GM12892 (cell line): ENCODE results near the gene SFXN5.

Experiments
- DNase-seq: peaks from one replicate; pipeline ENCODE4 v3.0.0; 2011; ENCODE audit not compliant: insufficient read length
- FAIRE-seq: peaks from 2 replicates; lab custom pipeline; 2011; peaks lifted over from hg19 to GRCh38; lab: Jason Lieb, UNC
- POLR2A ChIP-seq: IDR thresholded peaks from 2 replicates; pipeline ENCODE4 v1.6.1; 2011; ENCODE audit warnings: low read depth, low read length, control low read depth
- POLR2AphosphoS5 ChIP-seq: IDR thresholded peaks from 2 replicates; pipeline ENCODE4 v1.6.1; 2011; ENCODE audit warnings: low read depth, low read length, control low read depth
- TAF1 ChIP-seq: IDR thresholded peaks from 2 replicates; pipeline ENCODE4 v1.6.1; 2011; ENCODE audit warnings: low read depth, mild to moderate bottlenecking, control low read depth, low read length, borderline replicate concordance

Gene SFXN5

DNA sequence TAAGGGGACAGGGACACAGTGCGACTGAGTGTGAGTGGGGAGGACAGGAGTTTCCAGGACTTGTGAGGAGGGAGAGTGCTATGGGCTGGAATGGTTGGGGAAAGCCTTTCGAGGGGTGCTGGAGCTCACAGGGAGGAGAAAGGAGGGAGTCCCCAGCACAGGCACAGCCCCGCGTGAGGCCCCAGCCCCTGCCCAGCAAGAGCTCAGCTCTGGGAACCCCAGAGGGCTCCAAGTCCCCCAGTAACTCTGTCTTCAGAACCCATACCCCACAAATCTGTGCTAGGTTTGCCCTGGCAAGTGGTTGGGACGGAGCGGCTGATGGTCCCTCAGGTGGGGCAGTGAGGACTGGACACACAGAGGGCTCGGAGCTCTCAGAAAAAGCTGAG, 75.4 kb downstream of the SFXN5 start:
- DNase-seq, result no peak
- TF ChIP-seq TAF1, result no peak
- no peak for TF ChIP-seq POLR2AphosphoS5
- TF ChIP-seq POLR2A, result no peak
- no peak for FAIRE-seq

DNA sequence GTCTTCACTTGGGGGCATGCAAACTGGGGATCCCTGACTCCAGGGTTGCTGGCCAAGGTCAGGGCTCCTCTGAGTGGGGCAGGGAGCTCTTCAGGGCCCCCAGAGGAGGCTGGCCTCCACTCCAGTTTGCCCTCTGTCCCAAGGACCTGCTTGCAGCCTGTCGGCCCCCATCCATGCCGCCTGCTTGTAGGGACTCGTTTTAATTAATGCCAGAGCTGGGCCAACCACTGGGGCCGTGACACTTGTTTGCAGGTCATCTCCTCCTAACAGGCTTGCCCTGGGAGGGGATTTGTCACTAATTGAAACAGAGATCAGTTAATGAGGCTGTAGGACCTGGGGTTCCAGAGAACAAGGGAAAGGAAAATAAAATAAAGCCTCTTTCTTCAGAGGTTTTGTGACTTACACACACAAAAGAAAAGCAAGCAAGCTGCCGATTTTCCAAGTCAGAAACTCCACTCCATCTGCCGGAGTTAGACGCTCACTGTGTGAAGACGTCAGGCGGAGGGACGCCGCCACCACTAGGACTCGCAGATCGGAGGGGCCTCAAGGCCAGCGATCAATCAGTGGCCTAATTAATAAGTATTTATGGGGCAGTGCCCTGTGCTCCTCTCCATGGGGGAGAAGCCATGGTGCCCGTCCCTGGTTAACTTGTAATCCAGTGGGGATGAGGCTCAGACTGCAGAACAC, 75.9 kb downstream of the SFXN5 start:
- no peak for DNase-seq
- FAIRE-seq, result no peak
- no peak for TF ChIP-seq POLR2AphosphoS5
- no peak for TF ChIP-seq TAF1
- TF ChIP-seq POLR2A, result no peak

DNA sequence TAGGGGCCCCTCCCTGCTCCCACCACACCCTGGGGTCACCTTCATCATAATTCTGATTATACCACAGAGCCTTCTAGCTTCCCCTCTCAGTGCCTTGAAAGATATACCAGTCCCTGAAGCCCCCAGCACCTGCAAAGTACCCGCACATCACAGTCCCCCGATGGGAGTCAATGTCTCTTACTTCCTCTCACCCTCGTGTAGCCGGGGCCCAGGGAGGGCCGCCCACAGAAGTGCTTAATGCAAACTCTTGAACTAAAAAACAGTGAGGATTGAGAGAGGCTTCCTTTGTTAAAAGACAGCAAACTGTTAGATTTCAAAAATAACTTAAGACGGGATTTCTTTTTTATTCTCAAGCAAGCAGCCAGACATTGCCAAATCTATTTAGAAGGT, 76.5 kb downstream of the SFXN5 start:
- DNase-seq (no peak), FAIRE-seq (no peak)
- no peak for TF ChIP-seq TAF1
- TF ChIP-seq POLR2AphosphoS5, result no peak
- TF ChIP-seq POLR2A, result no peak

DNA sequence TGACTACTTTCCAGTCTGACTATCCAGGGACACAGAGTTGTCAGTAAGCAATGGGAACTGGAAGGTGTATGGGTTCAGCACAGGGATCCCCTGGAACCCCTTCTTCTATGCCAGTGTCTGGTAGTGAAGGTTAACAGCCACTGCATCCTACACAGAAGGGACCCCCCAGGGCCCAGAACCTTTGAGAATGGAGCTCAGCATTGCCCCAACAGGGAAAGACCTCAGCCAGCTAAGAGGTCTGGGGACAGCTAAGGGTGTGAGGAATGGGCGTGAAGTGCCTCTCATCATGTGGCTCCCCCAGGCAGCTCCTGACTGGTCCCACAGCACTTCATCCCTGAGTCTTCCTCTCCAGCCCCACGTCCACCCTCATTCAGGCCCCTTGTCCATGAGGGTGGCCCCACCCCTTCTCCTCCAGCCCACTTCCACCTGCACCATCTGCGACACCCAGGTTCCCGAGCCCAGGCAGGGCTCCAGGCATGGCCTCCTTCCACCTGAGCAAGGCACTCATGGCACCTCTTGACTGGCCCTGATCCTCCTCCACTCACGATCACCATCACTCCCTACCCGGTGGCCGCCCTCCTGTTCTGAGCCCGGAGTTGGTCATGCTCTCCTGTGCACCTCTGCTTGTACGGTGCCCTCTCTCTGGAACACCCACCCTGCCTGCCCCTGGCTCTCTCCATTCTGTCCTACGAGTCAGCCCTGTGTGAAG, 77.1 kb downstream of the SFXN5 start:
- no peak for TF ChIP-seq POLR2AphosphoS5
- FAIRE-seq, result no peak
- no peak for DNase-seq

DNA sequence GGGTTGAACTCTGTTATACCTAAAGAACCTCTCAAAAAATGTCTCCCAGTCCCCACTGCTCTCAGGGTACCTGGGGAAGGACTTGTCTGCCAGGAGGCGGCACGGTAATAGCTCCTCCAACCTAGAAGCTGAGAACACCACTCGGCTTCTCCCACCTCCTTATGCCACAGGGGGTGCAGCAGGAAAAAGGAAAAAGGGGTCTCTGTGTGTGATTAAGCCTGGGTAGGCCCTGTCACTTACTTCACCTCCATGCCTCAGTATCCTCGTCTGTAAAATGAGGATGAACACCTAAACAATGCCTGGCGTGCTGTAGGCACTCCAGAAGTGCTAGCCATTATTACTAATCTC, 77.6 kb downstream of the SFXN5 start:
- FAIRE-seq (no peak), DNase-seq (no peak)
- TF ChIP-seq POLR2AphosphoS5 (no peak), TAF1 (no peak), POLR2A (no peak)

DNA sequence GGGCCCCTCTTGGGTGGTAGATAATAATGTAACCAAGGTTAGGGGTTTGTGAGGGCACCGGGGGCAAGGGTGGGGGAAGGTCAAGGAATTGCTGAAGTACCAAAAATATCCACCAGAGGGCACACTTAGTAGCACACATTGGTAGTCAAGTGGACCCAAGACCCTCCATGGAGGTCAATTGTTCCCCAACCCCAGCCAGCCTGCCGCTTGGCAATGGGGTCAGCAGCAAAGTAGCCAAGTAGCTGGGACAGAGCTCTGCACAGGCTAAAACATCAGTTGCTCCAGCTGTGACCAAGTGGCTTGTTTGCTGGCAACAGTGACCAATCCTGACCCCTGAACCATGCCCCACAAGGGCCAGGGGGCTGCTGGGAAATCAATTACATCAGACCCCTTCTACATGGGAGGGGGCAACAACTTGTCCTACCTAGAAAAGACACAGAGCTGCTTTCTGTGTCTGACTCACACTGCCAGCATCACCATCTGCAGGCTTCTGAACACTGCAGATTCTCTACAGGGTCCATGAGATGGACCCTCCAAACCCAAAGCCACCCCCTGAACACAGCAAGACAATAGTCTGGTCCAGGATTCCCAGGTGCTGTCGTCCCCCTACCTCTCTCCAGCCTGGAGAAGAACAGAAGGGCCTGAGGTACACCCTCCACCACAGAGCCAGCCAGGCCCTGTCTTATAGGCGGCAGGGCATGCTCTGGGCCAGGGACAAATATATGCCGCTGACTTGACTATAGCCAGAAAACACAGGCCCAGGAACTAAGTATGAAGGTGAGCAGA, 78.2 kb downstream of the SFXN5 start:
- FAIRE-seq (peak; percentile 82), DNase-seq (peak; percentile 62)
- no peak for TF ChIP-seq POLR2A
- TF ChIP-seq TAF1, result no peak
- no peak for TF ChIP-seq POLR2AphosphoS5

DNA sequence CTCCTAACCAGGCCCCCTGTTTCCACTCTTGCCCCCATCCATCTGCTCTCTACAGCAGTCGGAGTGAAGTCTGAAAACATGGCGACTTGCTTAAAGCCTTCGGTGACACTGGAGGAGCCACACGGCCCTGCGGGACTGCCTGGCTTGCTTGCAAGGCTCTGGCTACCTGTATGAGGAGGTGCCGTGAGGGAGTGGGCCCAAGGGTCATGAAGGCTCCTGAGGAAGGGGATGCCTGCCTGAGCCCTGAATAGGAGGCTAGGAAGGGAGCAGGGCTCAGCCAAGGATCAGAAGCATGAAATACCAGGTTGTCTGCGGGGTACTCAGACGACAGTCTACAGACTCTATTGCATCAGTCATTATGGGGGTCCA, 78.8 kb downstream of the SFXN5 start:
- DNase-seq, result no peak
- FAIRE-seq, result peak; percentile 36
- TF ChIP-seq POLR2A (no peak), POLR2AphosphoS5 (no peak), TAF1 (no peak)

DNA sequence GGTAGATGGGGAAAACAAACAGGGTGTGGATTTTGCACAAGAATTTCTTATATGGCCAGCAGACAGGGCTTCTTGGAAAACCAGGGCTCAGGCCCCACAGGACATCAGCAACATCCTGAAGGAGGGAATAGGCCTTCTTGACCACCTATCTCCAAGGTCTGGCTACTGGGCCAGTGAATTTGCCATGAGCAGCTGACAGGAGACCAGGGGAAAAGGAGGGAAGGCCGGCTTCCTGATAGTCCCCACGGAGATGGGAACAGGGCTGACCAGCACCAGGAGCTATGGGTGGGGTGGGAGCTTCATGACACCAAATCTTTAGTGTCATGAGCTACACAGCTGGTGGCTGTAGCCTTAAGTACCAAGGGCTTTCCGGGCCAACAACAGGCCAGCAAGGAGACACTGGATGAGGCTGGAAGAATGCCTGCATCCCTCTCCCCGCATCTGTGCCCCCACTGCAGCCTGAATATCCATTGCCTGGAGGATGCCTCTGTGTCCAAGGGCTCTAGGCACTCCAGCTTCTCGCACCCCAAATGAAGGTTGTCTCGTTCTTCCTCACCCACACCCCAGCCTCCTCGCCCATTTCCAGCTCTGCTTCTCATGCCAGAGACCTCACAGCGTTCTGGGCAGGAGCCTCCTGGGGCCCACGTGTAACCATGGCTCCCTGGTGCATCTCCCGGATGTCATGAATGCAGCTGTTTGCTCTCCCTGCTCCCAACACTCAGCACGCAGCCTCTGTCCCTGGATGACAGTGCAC, 79.4 kb downstream of the SFXN5 start:
- TF ChIP-seq TAF1 (no peak), POLR2AphosphoS5 (no peak), POLR2A (no peak)
- FAIRE-seq (no peak), DNase-seq (no peak)

DNA sequence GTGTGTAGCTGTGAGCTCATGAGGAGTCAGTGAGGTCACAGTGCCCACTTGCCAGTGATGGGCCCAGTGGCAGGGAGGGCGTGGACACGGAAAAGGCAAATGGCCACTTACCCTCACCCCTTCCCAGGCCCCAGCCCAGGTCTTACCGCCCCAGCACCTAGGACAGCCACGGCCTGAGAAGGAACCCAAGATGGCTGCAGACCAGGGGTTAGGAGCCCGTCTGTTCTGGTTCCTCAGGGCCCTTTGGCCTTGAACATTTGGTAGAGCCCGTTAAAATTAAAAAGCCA, 80.1 kb downstream of the SFXN5 start:
- TF ChIP-seq POLR2AphosphoS5 (no peak), TAF1 (no peak), POLR2A (no peak)
- FAIRE-seq (no peak), DNase-seq (no peak)

DNA sequence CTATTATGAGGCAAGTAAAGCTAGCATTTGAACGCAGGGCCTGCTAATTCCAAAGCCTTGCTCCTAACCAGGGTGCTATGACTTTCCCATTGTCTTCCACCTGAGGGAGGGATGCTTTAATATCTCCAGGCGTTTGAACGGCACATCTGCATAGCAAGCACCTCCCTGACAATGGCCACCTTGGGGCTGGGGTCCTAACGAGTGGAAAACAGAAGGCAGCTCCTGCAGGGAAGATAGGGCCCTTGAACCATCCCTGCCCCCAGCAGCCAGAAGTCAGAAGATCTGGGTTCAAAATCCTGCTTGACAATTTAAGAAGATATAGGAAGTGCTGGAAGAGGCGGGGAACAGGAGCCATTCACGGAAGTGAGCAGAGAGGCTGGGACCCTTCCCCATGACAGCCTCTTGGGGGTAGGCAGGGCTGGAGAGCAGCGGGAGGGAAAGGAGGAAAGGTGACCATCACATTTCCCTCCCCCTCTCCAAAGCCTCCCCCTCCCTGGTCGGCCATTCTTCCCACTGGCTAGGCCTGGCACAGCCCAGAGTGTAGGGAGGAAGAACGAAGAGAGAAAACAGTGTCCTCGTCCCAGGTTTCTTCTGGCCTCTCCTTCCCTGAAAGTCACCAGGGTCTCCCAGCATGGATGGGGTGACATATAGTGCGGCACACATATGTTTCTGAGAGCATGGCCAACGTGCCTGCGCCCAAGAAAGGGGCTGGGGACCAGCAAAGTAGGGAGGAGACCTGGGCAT, 80.6 kb downstream of the SFXN5 start:
- no peak for FAIRE-seq
- TF ChIP-seq POLR2A, result no peak

DNA sequence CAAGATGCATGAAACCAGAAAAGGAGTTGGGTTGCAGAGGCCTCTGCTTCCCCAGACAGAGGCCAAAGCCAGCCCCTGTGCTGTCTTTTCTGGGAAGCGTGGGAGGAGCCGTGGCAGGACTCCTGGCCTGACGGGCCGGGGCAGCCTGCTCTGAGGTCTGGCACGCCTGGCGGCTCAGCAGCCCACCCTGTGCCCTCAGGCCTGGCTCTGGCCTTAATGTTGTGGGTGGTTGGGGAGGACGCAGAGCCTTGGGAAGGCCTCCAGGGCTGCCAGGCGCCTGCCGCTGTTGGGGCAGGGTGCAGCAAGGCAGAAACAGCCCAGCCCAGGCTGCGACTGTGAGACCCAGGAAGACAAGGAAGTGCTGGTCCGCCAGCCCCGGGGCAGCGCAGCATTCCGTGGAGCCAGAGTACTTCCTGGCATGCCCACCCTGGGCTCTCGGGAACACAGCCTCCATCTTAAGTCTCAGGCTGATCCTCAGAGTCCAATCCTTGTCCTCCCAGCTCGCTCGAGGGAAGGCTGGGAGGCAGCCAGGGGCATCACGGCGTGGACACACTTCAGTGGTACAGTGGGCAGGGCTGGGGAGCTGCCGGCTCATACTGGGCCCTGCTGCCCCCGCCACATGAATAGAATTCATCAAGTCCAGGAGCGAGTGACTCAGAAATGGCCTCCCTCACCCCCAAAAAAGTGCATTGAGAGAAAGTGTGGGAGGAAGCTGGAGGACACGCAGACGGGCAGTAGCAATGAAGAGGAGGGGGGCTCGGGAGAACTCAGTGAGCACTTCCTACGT, 81.5 kb downstream of the SFXN5 start:
- TF ChIP-seq POLR2AphosphoS5, result no peak
- TF ChIP-seq POLR2A, result no peak
- no peak for FAIRE-seq
- DNase-seq, result no peak

More for the DNA sequence above, 80.6 kb downstream of the SFXN5 start:
- DNase-seq, result no peak
